HG03095 (cell line): ENCODE measurements around the gene SORBS1.

Experiments
- ATAC-seq: cut with Tn5 transposase; IDR thresholded peaks from one replicate; pipeline ENCODE4 v1.9.1; 2021; ENCODE audit warnings: moderate library complexity; ENCODE audit not compliant: unreplicated experiment

SORBS1 gene

DNA sequence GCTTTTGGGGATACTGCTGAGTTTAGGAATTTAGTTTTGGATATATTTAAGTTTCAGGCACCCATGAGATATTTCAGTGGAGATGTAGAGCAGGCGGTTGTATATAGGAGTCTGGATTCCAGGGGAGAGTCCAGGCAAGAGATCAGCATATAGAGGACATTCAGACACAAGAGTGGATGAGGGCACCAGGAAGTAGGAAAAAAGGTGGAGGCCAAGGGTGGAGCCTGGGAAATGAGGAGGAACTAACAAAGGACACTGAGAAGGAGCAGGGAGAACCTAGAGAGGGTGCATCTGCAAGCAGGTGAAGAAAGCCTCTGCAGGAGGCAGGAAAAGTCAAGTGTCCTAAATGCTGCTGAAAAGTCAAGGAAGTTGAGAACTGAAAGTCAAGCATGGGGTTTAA lies 257.2 kb downstream of the SORBS1 start:
- ATAC-seq = no peak

DNA sequence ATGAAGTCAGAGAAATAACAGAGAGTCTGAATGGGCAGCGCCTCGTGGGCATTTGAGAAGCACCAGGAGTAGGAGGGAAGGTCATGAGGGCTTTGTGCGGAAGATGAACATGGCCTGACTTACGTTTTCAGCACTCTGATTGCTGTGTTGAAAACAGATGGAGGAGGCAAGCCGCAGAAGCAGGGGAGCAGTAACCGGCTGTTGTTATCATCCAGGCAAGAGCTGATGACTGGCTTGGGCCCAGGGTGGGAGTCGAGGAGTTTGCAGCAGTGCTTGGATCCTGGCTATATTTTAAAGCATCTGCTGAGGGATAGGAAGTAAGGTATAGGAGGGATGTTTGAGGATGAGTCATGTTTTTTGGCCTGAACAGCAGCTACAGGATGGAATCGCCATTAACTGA lies 257.6 kb downstream of the SORBS1 start:
- ATAC-seq = no peak

GRCh38 chr10:95300022-95300539 lies 261.1 kb downstream of the SORBS1 start:
- no peak for ATAC-seq

- no peak for ATAC-seq
Observed at GRCh38 chr10:95297402-95297801, 263.8 kb downstream of the SORBS1 start.

DNA sequence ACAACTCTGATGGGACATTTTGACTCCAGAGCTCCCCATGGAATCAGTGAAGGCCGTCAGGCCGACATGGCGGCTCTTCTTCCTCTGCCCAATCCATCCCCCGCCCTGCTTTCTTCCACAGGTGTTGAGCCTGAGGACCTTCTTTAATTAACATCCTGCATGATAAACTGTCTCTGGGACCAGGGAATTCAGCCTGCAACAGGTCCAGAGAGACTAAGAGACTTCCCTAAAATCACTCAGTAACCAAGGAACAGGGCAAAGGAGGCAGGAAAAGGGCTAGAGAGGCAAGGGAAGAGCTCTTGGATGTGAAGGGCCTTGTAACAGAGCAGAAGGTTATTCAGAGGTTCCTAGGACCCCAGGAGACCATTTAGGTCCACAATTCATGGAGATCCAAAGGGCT lies 264.4 kb downstream of the SORBS1 start:
- no peak for ATAC-seq

DNA sequence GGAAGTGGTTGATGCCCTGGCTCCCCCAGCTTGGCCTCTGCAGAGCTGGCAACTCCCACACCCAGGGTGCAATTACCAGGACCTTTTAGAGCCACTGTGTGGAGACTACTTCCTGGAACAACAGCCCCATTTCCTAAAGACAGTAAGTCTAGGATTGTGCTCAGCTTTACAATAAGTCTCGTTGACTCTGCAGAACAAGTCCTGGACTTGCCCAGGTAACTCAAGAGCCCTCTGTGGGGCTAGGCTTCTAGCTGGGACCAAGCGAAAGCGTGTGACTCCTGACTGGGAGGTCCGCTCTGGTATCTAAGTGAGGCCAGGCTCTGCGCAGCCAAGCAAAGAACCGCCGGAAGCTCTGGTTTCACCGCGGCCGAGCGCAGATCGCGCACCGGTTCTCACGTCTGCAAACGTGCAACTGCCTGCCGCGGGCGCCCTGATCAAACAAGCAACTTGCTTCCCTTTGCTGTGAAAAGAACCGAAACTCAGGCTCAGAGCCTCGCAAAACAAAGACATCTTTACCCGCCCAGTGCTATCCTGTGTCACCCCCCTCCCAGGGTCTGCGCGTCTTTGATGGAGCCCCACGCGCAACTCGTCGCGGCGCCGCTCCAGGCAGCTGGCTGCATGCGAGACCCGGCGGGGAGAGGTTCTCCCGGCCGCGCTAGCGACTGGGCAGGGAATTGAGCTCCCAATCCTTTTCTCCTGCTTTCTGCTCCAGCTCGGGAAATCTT lies 266.0 kb downstream of the SORBS1 start:
- peak; percentile 76 for ATAC-seq

DNA sequence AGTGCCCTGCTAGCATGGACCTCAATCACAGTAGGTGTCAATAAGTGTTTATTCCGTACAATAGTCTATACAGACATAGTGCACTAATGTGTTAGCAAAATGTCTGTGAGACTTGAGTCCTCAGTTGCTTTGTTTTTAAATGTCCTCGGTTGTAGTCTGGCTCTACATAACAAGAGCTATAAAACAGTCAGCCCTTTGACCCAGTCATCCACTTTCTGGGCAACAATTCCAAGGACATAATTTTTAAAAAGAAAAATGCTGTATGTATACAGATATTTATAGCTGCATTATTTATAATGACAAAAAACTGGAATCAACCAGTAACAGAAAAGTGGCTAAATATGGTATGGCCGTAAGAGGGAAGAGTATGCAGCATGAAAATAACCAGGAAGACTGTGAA lies 267.5 kb downstream of the SORBS1 start:
- ATAC-seq = no peak

DNA sequence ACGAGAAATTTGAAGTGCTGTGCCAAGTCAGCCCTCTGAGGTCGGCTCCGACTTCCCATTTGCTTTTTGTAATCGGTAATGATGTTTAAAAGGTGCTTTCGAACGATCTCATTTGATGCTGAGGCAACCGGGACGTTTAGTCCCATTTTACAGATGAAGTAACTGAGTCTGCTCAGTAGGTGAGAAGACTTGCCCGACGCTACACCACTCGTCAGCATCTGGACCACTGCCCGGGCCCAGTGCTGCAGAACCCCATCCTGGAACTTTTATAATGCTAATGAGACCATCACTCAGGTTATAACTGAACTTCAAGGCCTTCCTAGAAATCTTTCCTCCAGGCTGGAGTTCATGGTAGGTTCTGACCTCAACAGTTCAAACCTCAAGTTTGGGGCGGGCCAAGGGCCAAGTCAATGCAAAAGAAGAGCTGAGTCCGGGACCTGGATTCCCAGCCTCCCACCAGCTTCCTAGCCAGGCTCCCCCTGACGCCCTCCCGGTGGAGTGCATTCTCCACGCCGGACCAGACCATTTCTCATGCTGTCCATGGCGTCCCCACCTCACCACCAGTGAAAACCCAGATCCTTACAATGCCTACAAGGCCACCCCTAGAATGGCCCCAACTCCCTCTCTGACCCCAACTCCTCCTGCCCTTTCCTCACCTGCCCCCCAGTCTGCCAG lies 269.7 kb downstream of the SORBS1 start:
- no peak for ATAC-seq

DNA sequence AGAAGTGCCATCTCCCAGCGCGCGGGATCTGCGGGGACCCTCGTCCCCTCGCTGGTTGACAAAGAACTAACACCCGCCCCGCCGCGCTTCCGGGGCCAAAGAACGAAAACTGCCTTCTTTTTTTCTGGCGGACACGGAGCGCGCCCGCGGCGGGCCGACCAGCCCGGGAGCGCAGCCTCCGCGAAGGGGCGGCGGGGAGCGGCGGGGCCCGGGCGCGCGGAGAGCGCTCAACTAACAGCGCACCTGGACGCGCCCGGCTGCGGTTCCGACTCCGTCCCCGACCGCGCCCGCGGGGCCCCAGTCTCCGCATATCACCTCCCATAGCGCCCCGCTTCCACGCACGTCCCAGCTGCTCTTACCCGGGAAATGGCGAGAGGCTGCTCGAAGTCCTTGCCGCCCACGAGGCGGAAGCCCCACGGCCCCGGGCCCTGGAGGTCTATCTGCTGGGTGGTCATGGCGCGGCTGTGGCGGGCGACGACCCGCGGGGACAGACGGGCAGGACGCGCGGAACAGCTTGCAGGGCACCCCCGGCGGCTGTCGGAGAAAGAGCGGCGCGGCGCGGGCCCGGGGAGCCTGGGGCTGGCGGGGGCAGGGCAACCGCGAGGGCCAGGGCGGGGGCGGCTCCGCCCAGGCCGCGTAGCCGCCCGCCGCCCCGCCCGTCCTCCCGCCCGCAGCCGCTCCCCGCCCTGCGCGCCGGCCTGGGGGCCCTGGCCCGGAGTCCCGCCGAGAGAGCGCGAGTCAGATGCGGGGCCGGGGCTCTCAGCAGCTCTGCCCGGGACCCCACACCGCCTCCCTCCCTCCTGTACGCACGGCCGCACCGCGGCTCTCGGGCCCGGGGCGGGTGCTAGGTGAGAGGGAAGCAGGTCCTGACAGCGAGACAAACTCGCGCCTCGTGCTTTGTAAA lies 270.5 kb downstream of the SORBS1 start, which contains the start of gene PDLIM1:
Gene PDLIM1, minus strand, starts transcription at position 543 of the 904 bp plus-strand sequence. Its CDS starts 88 bp downstream, at position 455.
- peak; percentile 38 for ATAC-seq

DNA sequence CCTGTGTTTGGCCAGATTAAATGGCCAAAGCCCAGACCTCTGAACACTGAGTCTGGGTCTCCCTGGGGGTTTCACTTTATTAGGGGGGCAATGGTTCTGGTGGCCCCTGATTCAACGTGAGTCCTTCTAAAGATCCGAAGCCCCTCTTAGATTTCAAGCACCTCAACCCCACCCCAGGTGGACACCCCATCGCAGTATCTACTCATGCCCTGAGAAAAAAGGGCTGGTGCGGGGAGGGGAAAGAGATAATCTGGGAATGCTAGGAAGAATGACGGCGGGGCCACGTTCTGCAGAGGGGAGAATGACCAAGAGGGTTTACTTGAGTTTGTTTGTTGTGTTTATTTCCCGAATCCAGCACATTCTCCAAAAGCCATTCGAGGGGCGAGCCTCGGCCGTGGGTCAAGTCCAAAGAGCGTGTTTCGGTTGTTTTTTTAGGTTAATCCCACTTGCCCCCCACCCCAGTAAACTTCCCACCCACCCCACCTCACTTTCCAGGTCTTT lies 271.2 kb downstream of the SORBS1 start:
- no peak for ATAC-seq

DNA sequence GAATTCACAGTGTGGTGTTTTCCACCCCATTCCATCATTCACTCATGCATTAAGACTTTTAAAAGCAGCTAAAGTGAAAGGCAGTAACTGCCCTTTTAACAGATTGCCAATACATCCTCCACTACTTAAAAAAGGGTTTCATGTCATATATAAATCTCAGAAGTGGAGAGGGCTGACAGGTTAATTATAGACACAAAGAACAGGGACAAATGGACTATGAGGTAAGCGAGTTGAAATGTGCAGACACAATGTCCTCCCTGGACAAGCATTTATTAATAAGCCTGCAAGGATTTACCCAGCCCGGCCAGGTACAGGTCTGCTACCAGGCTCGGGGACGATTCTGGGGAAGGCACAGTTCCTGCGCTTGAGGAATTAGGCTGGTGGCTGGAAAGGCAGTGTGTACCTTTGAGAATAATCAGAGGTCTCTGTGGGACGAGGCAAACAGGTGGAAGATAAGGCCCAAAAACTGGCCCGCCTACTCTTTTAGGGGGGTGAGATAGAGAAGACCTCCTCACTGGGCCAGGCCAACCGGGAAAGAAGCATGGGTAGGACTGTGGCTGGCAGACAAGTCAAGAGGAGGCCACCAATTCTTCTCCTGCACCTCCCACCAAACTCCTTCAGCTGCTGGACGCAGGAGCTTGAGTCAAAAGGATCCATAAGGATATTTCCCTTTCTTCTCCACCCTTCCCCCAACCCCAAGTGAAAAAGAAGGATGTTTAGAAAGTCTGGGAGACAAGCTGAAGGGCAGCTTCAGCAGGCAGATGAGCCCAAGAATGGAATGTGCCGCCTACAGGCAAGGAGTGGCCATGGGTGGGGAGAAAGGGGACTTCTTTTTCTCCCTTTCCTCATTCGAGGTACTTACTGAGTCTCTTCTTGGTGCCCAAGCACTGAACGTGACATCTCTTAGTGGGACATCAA lies 271.9 kb downstream of the SORBS1 start:
- ATAC-seq = no peak

- no peak for ATAC-seq
Observed at GRCh38 chr10:95288303-95288702, 272.9 kb downstream of the SORBS1 start.

DNA sequence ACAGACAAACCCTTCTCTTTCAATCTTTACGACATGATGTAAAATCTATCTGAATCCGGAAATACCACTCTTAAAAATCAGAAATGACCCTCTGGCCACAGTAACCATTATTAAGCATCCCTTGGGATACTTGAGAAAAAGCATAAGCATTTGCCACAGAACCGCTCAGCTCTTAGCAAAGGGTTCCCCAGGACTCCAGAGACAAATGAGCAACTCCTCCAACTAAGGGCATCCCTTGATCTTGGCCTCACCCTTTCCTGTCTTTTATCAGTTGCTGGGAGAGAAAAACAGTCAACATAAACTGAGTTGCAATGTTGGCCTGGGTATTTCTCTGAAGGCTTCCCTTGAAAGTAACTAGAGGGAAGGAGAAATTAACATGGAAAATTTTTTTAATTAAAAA lies 273.9 kb downstream of the SORBS1 start:
- ATAC-seq = no peak

DNA sequence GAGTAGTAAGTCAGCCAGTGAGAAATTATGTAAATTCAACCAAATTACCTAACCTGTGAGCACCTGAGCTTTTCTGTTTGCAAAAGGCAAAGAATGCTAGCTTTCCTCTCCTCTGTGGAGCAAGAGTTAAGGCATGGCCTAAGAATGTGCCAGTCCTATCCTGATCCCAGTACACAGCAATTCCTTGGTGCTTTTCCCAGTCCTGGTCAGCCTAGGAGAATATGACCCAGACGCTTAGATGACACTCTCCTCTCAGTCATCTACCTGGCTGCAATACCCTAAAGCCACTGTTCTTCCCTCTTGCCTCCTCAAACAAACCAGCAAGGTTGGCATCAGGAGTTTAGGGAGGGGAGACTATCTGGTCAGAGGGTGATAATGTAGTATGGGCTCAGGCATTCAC lies 274.5 kb downstream of the SORBS1 start:
- ATAC-seq = no peak

DNA sequence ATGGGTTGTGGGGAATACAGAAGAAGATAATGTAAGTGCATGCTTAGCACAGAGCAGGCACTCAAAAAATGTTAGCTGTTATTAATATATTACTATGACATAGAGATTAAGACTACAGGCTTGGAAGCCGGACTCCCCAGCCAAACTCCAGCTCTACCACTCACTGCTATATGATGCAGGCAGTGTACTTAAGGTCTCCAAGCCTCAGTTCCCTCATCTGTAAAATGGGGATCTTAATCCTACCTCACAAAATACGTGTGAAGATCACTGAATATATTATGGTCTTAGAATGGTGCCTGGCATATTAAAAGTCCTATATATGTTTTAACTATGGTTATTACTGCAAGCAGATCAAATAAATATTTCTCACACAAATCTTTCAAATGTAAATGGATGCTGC lies 275.6 kb downstream of the SORBS1 start:
- no peak for ATAC-seq

GRCh38 chr10:95284807-95285206 lies 276.4 kb downstream of the SORBS1 start:
- no peak for ATAC-seq

DNA sequence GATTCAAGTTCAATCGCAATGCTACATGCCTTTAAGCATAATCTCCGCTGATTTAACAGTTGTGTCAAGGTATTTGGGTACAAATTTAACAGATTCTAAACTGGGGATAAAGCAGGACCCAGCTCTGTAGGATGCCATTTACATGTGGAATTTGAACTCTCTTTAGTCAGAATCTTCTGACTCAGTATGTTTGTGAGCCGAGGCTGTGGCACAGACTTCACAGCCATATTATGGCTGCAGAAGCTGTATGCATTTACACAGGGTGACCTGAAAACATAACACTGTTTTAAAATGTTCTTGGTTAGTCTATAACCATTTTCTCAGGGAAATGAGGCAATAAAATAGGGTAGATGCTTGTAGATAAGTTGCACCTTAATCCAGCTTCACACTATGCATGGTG lies 279.1 kb downstream of the SORBS1 start:
- no peak for ATAC-seq

- no peak for ATAC-seq
Observed at GRCh38 chr10:95281206-95281605, 280.0 kb downstream of the SORBS1 start.

- no peak for ATAC-seq
Observed at GRCh38 chr10:95280637-95281036, 280.5 kb downstream of the SORBS1 start.
